WTC11 (cell line): ENCODE measurements around the gene SAG. TPM values are rescaled to one million over a fixed set of nuclear protein-coding genes. Genes with fewer than 3 reads are reported as not detected.

ENCODE experiments used
- ATAC-seq: fragments of 200-7000 bp; cut with Tn5 transposase; 2 replicates; pipeline ENCODE4 v1.10.0; 2021; ENCODE audit warnings: mild to moderate bottlenecking, moderate library complexity
- CTCF ChIA-PET: fragments of 300-600 bp; sonication (Branson Sonifier 250); formaldehyde crosslinking; loops from one replicate; lab custom pipeline; 2021; ENCODE audit warnings: antibody characterized with exemption; lab: Charles Lee
- POLR2A ChIA-PET: fragments of 350-600 bp; sonication (Branson Sonifier 250); formaldehyde crosslinking; loops from one replicate; lab custom pipeline; 2021; ENCODE audit warnings: antibody characterized with exemption; lab: Charles Lee
- DNase-seq: peaks from one replicate; pipeline ENCODE4 v3.0.0; 2021; ENCODE audit warnings: low spot score
- H3K27ac Mint-ChIP-seq: 2 replicates; pipeline ENCODE4 v1.8.0; 2021; ENCODE audit warnings: mixed read lengths
- H3K27me3 Mint-ChIP-seq: 2 replicates; pipeline ENCODE4 v1.8.0; 2021; ENCODE audit warnings: low read depth, mild to moderate bottlenecking, moderate library complexity, mixed read lengths
- H3K36me3 Mint-ChIP-seq: 2 replicates; pipeline ENCODE4 v1.8.0; 2021; ENCODE audit warnings: mixed read lengths
- H3K4me1 Mint-ChIP-seq: 2 replicates; pipeline ENCODE4 v1.8.0; 2022; ENCODE audit warnings: mixed read lengths
- H3K4me3 Mint-ChIP-seq: 2 replicates; pipeline ENCODE4 v1.8.0; 2021; ENCODE audit warnings: mild to moderate bottlenecking, moderate library complexity, mixed read lengths
- H3K9me3 Mint-ChIP-seq: 2 replicates; pipeline ENCODE4 v1.8.0; 2021; ENCODE audit warnings: mixed read lengths
- CREB1 ChIP-seq: sonication (generic); formaldehyde crosslinking; IDR thresholded peaks from 2 replicates; pipeline ENCODE4 v1.8.0; 2023; ENCODE audit warnings: mild to moderate bottlenecking, missing genetic modification reagents
- CREM ChIP-seq: sonication (generic); formaldehyde crosslinking; IDR thresholded peaks from 2 replicates; pipeline ENCODE4 v1.8.1; 2022; ENCODE audit warnings: mild to moderate bottlenecking, missing genetic modification reagents, moderate library complexity
- ERG ChIP-seq: fragments of 250-450 bp; sonication (Bioruptor Pico); IDR thresholded peaks from 2 replicates; pipeline ENCODE4 v1.8.0; 2021; ENCODE audit warnings: mild to moderate bottlenecking
- FOXK1 ChIP-seq: sonication (generic); formaldehyde crosslinking; IDR thresholded peaks from 2 replicates; pipeline ENCODE4 v1.8.0; 2022; ENCODE audit warnings: mild to moderate bottlenecking, moderate library complexity, missing genetic modification reagents
- IRF1 ChIP-seq: sonication (generic); formaldehyde crosslinking; IDR thresholded peaks from 2 replicates; pipeline ENCODE4 v1.8.0; 2023; ENCODE audit warnings: missing genetic modification reagents
- IRF2 ChIP-seq: sonication (generic); formaldehyde crosslinking; IDR thresholded peaks from 2 replicates; pipeline ENCODE4 v1.8.0; 2022; ENCODE audit warnings: low read depth, missing genetic modification reagents, borderline replicate concordance
- JUN ChIP-seq: sonication (generic); formaldehyde crosslinking; IDR thresholded peaks from 2 replicates; pipeline ENCODE4 v1.8.0; 2023; ENCODE audit warnings: mild to moderate bottlenecking, missing genetic modification reagents
- NFE2L1 ChIP-seq: sonication (generic); formaldehyde crosslinking; IDR thresholded peaks from 2 replicates; pipeline ENCODE4 v1.8.1; 2023; ENCODE audit warnings: missing genetic modification reagents
- NR2C2 ChIP-seq: sonication (generic); formaldehyde crosslinking; IDR thresholded peaks from 2 replicates; pipeline ENCODE4 v1.8.0; 2022; ENCODE audit warnings: mild to moderate bottlenecking, missing genetic modification reagents
- PRRX2 ChIP-seq: fragments of 250-450 bp; sonication (Bioruptor Pico); IDR thresholded peaks from 2 replicates; pipeline ENCODE4 v1.8.0; 2021; ENCODE audit warnings: mild to moderate bottlenecking
- RELA ChIP-seq: sonication (generic); formaldehyde crosslinking; IDR thresholded peaks from 2 replicates; pipeline ENCODE4 v1.8.1; 2022; ENCODE audit warnings: missing genetic modification reagents, mild to moderate bottlenecking, borderline replicate concordance
- SP1 ChIP-seq: sonication (generic); formaldehyde crosslinking; conservative IDR thresholded peaks from 2 replicates; pipeline ENCODE4 v1.8.1; 2022; ENCODE audit warnings: missing genetic modification reagents
- USF2 ChIP-seq: sonication (generic); formaldehyde crosslinking; IDR thresholded peaks from 2 replicates; pipeline ENCODE4 v1.8.1; 2023; ENCODE audit warnings: mild to moderate bottlenecking, missing genetic modification reagents, moderate library complexity
- ZBTB21 ChIP-seq: sonication (generic); formaldehyde crosslinking; IDR thresholded peaks from 2 replicates; pipeline ENCODE4 v1.8.1; 2023; ENCODE audit warnings: mild to moderate bottlenecking, missing genetic modification reagents, borderline replicate concordance
- ZNF671 ChIP-seq: fragments of 250-450 bp; sonication (Bioruptor Pico); IDR thresholded peaks from 2 replicates; pipeline ENCODE4 v1.8.0; 2021; ENCODE audit warnings: mild to moderate bottlenecking
- ZSCAN18 ChIP-seq: fragments of 250-450 bp; sonication (Bioruptor Pico); IDR thresholded peaks from 2 replicates; pipeline ENCODE4 v2.1.2; 2022; ENCODE audit warnings: mild to moderate bottlenecking, moderate library complexity
- total RNA-seq: library from RNA; stranded (reverse); gene quantifications from 3 replicates; pipeline ENCODE4 v1.2.3, GENCODE V29; 2021
- TF ChIP-seq, protein P1 (sequence below): sonication (generic); formaldehyde crosslinking; IDR thresholded peaks from 2 replicates; pipeline ENCODE4 v1.8.0; 2022; ENCODE audit warnings: mild to moderate bottlenecking, missing genetic modification reagents
- TF ChIP-seq, protein P2 (sequence below): fragments of 250-450 bp; sonication (Bioruptor Pico); IDR thresholded peaks from 2 replicates; pipeline ENCODE4 v1.9.0; 2021; ENCODE audit warnings: mild to moderate bottlenecking
- TF ChIP-seq, protein P3 (sequence below): sonication (generic); formaldehyde crosslinking; IDR thresholded peaks from 2 replicates; pipeline ENCODE4 v1.8.1; 2022; ENCODE audit warnings: low read depth, mild to moderate bottlenecking, moderate library complexity, missing genetic modification reagents, borderline replicate concordance
- TF ChIP-seq, protein P4 (sequence below): sonication (generic); formaldehyde crosslinking; IDR thresholded peaks from 2 replicates; pipeline ENCODE4 v1.8.0; 2022; ENCODE audit warnings: mild to moderate bottlenecking, missing genetic modification reagents

The SAG gene
- total RNA-seq, 1 experiment from 2014 or later = not detected

- no peak for DNase-seq
- CTCF ChIA-PET = no interaction called here
- ATAC-seq = no peak
- no peak overlapping the region for H3K4me3 Mint-ChIP-seq
- no peaks in the 10 kb centered on the region for H3K27me3 Mint-ChIP-seq
- H3K9me3 Mint-ChIP-seq = no peaks in the 10 kb centered on the region
- TF ChIP-seq NFE2L1 (CRISPR knock-in tag) (no peak), ZBTB21 (no peak), IRF1 (CRISPR knock-in tag) (no peak), IRF2 (CRISPR knock-in tag) (no peak), PRRX2 (CRISPR knock-in tag) (no peak), CREM (no peak), ZSCAN18 (CRISPR knock-in tag) (no peak), SP1 (CRISPR knock-in tag) (no peak), RELA (CRISPR knock-in tag) (no peak), FOXK1 (CRISPR knock-in tag) (no peak), ERG (CRISPR knock-in tag) (no peak), CREB1 (no peak), USF2 (no peak), NR2C2 (CRISPR knock-in tag) (no peak), JUN (CRISPR knock-in tag) (no peak), ZNF671 (CRISPR knock-in tag) (no peak)
- TF ChIP-seq, protein P1, sequence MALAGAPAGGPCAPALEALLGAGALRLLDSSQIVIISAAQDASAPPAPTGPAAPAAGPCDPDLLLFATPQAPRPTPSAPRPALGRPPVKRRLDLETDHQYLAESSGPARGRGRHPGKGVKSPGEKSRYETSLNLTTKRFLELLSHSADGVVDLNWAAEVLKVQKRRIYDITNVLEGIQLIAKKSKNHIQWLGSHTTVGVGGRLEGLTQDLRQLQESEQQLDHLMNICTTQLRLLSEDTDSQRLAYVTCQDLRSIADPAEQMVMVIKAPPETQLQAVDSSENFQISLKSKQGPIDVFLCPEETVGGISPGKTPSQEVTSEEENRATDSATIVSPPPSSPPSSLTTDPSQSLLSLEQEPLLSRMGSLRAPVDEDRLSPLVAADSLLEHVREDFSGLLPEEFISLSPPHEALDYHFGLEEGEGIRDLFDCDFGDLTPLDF (CRISPR knock-in tag) = no peak
- TF ChIP-seq, protein P2, sequence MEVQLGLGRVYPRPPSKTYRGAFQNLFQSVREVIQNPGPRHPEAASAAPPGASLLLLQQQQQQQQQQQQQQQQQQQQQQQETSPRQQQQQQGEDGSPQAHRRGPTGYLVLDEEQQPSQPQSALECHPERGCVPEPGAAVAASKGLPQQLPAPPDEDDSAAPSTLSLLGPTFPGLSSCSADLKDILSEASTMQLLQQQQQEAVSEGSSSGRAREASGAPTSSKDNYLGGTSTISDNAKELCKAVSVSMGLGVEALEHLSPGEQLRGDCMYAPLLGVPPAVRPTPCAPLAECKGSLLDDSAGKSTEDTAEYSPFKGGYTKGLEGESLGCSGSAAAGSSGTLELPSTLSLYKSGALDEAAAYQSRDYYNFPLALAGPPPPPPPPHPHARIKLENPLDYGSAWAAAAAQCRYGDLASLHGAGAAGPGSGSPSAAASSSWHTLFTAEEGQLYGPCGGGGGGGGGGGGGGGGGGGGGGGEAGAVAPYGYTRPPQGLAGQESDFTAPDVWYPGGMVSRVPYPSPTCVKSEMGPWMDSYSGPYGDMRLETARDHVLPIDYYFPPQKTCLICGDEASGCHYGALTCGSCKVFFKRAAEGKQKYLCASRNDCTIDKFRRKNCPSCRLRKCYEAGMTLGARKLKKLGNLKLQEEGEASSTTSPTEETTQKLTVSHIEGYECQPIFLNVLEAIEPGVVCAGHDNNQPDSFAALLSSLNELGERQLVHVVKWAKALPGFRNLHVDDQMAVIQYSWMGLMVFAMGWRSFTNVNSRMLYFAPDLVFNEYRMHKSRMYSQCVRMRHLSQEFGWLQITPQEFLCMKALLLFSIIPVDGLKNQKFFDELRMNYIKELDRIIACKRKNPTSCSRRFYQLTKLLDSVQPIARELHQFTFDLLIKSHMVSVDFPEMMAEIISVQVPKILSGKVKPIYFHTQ = no peak
- TF ChIP-seq, protein P3, sequence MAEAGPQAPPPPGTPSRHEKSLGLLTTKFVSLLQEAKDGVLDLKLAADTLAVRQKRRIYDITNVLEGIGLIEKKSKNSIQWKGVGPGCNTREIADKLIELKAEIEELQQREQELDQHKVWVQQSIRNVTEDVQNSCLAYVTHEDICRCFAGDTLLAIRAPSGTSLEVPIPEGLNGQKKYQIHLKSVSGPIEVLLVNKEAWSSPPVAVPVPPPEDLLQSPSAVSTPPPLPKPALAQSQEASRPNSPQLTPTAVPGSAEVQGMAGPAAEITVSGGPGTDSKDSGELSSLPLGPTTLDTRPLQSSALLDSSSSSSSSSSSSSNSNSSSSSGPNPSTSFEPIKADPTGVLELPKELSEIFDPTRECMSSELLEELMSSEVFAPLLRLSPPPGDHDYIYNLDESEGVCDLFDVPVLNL (CRISPR knock-in tag) = no peak
- TF ChIP-seq, protein P4, sequence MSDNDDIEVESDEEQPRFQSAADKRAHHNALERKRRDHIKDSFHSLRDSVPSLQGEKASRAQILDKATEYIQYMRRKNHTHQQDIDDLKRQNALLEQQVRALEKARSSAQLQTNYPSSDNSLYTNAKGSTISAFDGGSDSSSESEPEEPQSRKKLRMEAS (CRISPR knock-in tag) = no peak
- TF ChIP-seq, all 79 proteins: peak for 0
- POLR2A ChIA-PET = no interaction called here
- peaks cover 91% of the 10 kb centered on the region for H3K36me3 Mint-ChIP-seq
- no peak overlapping the region for H3K27ac Mint-ChIP-seq
- H3K4me1 Mint-ChIP-seq = no peaks in the 10 kb centered on the region
Observed at GRCh38 chr2:233271693-233272092, 35.9 kb upstream of the SAG start.
